Liver (tissue), 9 donors: ENCODE data around the gene CPAMD8. TPM values are rescaled to one million over a fixed set of nuclear protein-coding genes. Genes with fewer than 3 reads are reported as not detected.

Experiments
- DNase-seq: peaks from one replicate; pipeline ENCODE4 v3.0.0-alpha.2; 2017; ENCODE audit warnings: low spot score
- H3K27ac ChIP-seq, 2 donors: one replicate each; pipeline ENCODE4 v1.7.0; 2013; ENCODE audit warnings: inconsistent platforms in 2 of 2, low read length in 2 of 2, control low read depth in 1 of 2, low read depth in 1 of 2, mild to moderate bottlenecking in 1 of 2
- H3K27me3 ChIP-seq, 4 donors: one replicate each; pipeline versions ENCODE4 v1.6.1 to v1.7.0; 2013; ENCODE audit warnings: low read length in 3 of 4, inconsistent platforms in 1 of 4, mild to moderate bottlenecking in 1 of 4, moderate library complexity in 1 of 4; ENCODE audit not compliant: control insufficient read depth in 4 of 4, insufficient read depth in 4 of 4
- H3K36me3 ChIP-seq, 4 donors: one replicate each; pipeline versions ENCODE4 v1.6.1 to v1.7.0; 2013; ENCODE audit warnings: low read length in 3 of 4, mild to moderate bottlenecking in 3 of 4, low read depth in 1 of 4, moderate library complexity in 1 of 4; ENCODE audit not compliant: control insufficient read depth in 4 of 4, insufficient read depth in 3 of 4
- H3K4me1 ChIP-seq, 4 donors: one replicate each; pipeline versions ENCODE4 v1.6.1 to v1.7.0; 2013; ENCODE audit warnings: low read length in 3 of 4, mild to moderate bottlenecking in 3 of 4, moderate library complexity in 1 of 4; ENCODE audit not compliant: control insufficient read depth in 4 of 4, insufficient read depth in 4 of 4
- H3K4me3 ChIP-seq, 3 donors: one replicate each; pipeline versions ENCODE4 v1.6.1 to v1.7.0; 2013; ENCODE audit warnings: low read length in 3 of 3, control low read depth in 1 of 3, low read depth in 1 of 3, mild to moderate bottlenecking in 1 of 3
- H3K9ac ChIP-seq, 2 donors: one replicate each; pipeline ENCODE4 v1.7.0; 2013; ENCODE audit warnings: low read length in 2 of 2, mild to moderate bottlenecking in 2 of 2, moderate library complexity in 2 of 2, control low read depth in 1 of 2, low read depth in 1 of 2
- H3K9me3 ChIP-seq, 4 donors: one replicate each; pipeline versions ENCODE4 v1.6.1 to v1.7.0; 2013; ENCODE audit warnings: low read length in 3 of 4; ENCODE audit not compliant: control insufficient read depth in 4 of 4
- CTCF ChIP-seq: fragments of 150-350 bp; IDR thresholded peaks from 2 replicates; pipeline ENCODE4 v1.5.1; 2017; ENCODE audit warnings: improper control_type of control experiment, low read depth, low read length; ENCODE audit not compliant: missing input control
- EGR1 ChIP-seq, 2 donors: IDR thresholded peaks; 2 replicates each; pipeline ENCODE4 v1.6.1; 2016 to 2018; ENCODE audit warnings: antibody characterized with exemption in 2 of 2, low read depth in 2 of 2
- FOXA1 ChIP-seq: IDR thresholded peaks from 2 replicates; pipeline ENCODE4 v1.6.1; 2016; ENCODE audit warnings: antibody characterized with exemption
- FOXA2 ChIP-seq: IDR thresholded peaks from 2 replicates; pipeline ENCODE4 v1.6.1; 2016; ENCODE audit warnings: antibody characterized with exemption
- GABPA ChIP-seq, 2 donors: IDR thresholded peaks in 1 of 2; conservative IDR thresholded peaks in 1 of 2; 2 replicates each; pipeline ENCODE4 v1.6.1; 2016; ENCODE audit warnings: antibody characterized with exemption in 2 of 2, mild to moderate bottlenecking in 1 of 2, moderate library complexity in 1 of 2
- HNF4A ChIP-seq, 2 donors: conservative IDR thresholded peaks; 2 replicates each; pipeline ENCODE4 v1.6.1; 2016; ENCODE audit warnings: antibody characterized with exemption in 2 of 2, mild to moderate bottlenecking in 2 of 2
- HNF4G ChIP-seq: IDR thresholded peaks from 2 replicates; pipeline ENCODE4 v1.6.1; 2016; ENCODE audit warnings: antibody characterized with exemption
- JUND ChIP-seq, 2 donors: IDR thresholded peaks; 2 replicates each; pipeline ENCODE4 v1.6.1; 2016; ENCODE audit warnings: antibody characterized with exemption in 2 of 2
- MAX ChIP-seq: IDR thresholded peaks from 2 replicates; pipeline ENCODE4 v1.6.1; 2016; ENCODE audit warnings: antibody characterized with exemption
- NR2F2 ChIP-seq: IDR thresholded peaks from 2 replicates; pipeline ENCODE4 v1.6.1; 2016; ENCODE audit warnings: antibody characterized with exemption
- RAD21 ChIP-seq, 2 donors: IDR thresholded peaks; 2 replicates each; pipeline ENCODE4 v1.6.1; 2016; ENCODE audit warnings: antibody characterized with exemption in 2 of 2, mild to moderate bottlenecking in 2 of 2
- REST ChIP-seq: IDR thresholded peaks from 2 replicates; pipeline ENCODE4 v1.6.1; 2016; ENCODE audit warnings: antibody characterized with exemption, mild to moderate bottlenecking
- RXRA ChIP-seq, 2 donors: IDR thresholded peaks; 2 replicates each; pipeline ENCODE4 v1.6.1; 2017 to 2018; ENCODE audit warnings: antibody characterized with exemption in 2 of 2, mild to moderate bottlenecking in 1 of 2
- SP1 ChIP-seq: IDR thresholded peaks from 2 replicates; pipeline ENCODE4 v1.6.1; 2018; ENCODE audit warnings: antibody characterized with exemption, mild to moderate bottlenecking
- TAF1 ChIP-seq: conservative IDR thresholded peaks from 2 replicates; pipeline ENCODE4 v1.6.1; 2016; ENCODE audit warnings: antibody characterized with exemption, mild to moderate bottlenecking
- ZBTB33 ChIP-seq: IDR thresholded peaks from 2 replicates; pipeline ENCODE4 v1.6.1; 2016; ENCODE audit warnings: antibody characterized with exemption
- WGBS: extraction: QIAGEN DNeasy Blood & Tissue Kit; methylation state at CpG from one replicate; pipeline ENCODE4 v1.1.7; 2013; 5-methylcytosine and 5-hydroxymethylcytosine counted together
- polyA plus RNA-seq, 2 donors: library from polyadenylated mRNA; stranded (reverse) in 1 of 2; unstranded in 1 of 2; fragments of 200-250 nt in 1 of 2; fragments of >200 nt in 1 of 2; fragmentation: Nextera tagmentation in 1 of 2; extraction: Ambion mirVana in 1 of 2; gene quantifications; one replicate each; pipeline versions ENCODE4 v1.2.1 to v1.2.3, GENCODE V29; 2013 to 2015
- total RNA-seq, 2 donors: library from RNA; depleted of rRNA; stranded (reverse); fragments of >200 nt; gene quantifications; one replicate each; pipeline ENCODE4 v1.2.3, GENCODE V29; 2014
- donor health status: healthy.
- donor health status: healthy.
- donor health status: healthy.
- donor health status: healthy.
- donor health status: healthy.

CPAMD8 gene
- total and polyA plus RNA-seq, 4 donors: 0.92 to 1.4 (median 1.1) TPM

- no peak for TF ChIP-seq CTCF
- TF ChIP-seq TAF1: no peak
- TF ChIP-seq HNF4A (conservative IDR thresholded peaks at IDR 0.05): no peak
- no peak for TF ChIP-seq JUND (IDR thresholded peaks at IDR 0.05)
- no peak for TF ChIP-seq NR2F2
- TF ChIP-seq GABPA (IDR thresholded peaks at IDR 0.05 in 1 of 2, conservative IDR thresholded peaks at IDR 0.05 in 1 of 2): no peak
- TF ChIP-seq FOXA1: no peak
Measured at GRCh38 chr19:16897856-16898161, 128.8 kb downstream of the CPAMD8 start (continued).

GRCh38 chr19:16897029-16897855 lies 129.4 kb downstream of the CPAMD8 start:
- WGBS: 6% methylated on average over 68 of the region's 68 CpGs
- Histone ChIP-seq H3K4me3 (peak overlapping the region in 1 of 3 donors; percentile 46), H3K4me1 (peaks cover 0 to 6% (median 4%) of the 10 kb centered on the region in 4 donors), H3K27me3 (peaks cover 0 to 3% (median under 1%) of the 10 kb centered on the region in 4 donors), H3K9ac (no peak overlapping the region), H3K27ac (peak overlapping the region; percentile 54 to 61), H3K36me3 (no peaks in the 10 kb centered on the region), H3K9me3 (no peaks in the 10 kb centered on the region)
- DNase-seq: peak; percentile 87
- TF ChIP-seq CTCF (no peak), RXRA (IDR thresholded peaks at IDR 0.05) (no peak), ZBTB33 (no peak), JUND (IDR thresholded peaks at IDR 0.05) (no peak), MAX (no peak), HNF4G (no peak), REST (no peak), NR2F2 (no peak), TAF1 (no peak), FOXA2 (no peak), HNF4A (conservative IDR thresholded peaks at IDR 0.05) (no peak), GABPA (IDR thresholded peaks at IDR 0.05 in 1 of 2, conservative IDR thresholded peaks at IDR 0.05 in 1 of 2) (no peak), EGR1 (IDR thresholded peaks at IDR 0.05; ENCODE audit: low read depth in 2 of 2) (no peak), SP1 (no peak), RAD21 (IDR thresholded peaks at IDR 0.05) (no peak), FOXA1 (no peak)
